ENCODE measurements around the gene IAH1. TPM values are rescaled to one million over a fixed set of nuclear protein-coding genes. Genes with fewer than 3 reads are reported as not detected.

IAH1 gene
- total RNA-seq, 2 experiments from 2014 or later, result 54.8 to 57.3 TPM

DNA sequence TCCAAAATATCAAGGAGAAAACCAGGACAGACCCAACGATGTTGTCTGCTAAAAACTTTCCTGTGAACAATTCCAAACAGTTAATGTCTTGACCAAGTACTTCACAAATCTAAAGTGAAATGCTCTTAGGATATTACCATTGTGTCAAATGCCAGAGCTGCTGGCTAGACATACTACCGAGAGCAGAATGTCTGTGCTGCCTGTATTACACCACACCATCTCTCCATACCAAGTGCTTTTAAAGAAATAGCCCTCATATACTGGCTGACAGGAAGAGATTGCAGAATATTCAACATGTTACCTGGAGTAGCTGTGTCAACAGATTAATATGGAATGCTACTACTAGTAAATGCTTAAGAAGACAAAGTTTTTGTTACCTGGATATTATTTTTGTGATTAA, 18.6 kb downstream of the IAH1 start:
- no peak for ATAC-seq (ENCODE audit: poor library complexity)
- H3K36me3 Mint-ChIP-seq (ENCODE audit: low read depth), result peaks cover 86% of the 10 kb centered on the region
- H3K9me3 ChIP-seq (ENCODE audit: control insufficient read depth in 1 of 2, insufficient read depth in 1 of 2, low read length in 2 of 2), result no peaks in the 10 kb centered on the region
- ChIA-PET CTCF (interaction anchor here (1.7 kb wide), 1 partner anchor 63 kb away, joined by 4 read pairs; the partner anchor contains the start of gene ADAM17), POLR2A (interaction anchor here (1.5 kb wide), 1 partner anchor 63 kb away, joined by 3 read pairs; the partner anchor contains the start of gene ADAM17)
- no peaks in the 10 kb centered on the region for H3K27me3 Mint-ChIP-seq
- H3K4me1 ChIP-seq (ENCODE audit: insufficient read depth, low read length), result no peaks in the 10 kb centered on the region
- H3K27me3 ChIP-seq (ENCODE audit: control insufficient read depth in 1 of 2, insufficient read depth in 2 of 2, low read length in 2 of 2), result no peaks in the 10 kb centered on the region
- no peak overlapping the region for H3K4me3 ChIP-seq (ENCODE audit: low read length)
- no peaks in the 10 kb centered on the region for H3K9me3 Mint-ChIP-seq
- peaks cover 90% of the 10 kb centered on the region for H3K36me3 ChIP-seq (ENCODE audit: insufficient read depth, low read length)
- H3K27ac ChIP-seq (ENCODE audit: low read depth in 1 of 2, low read length in 2 of 2), result no peak overlapping the region
- no peak overlapping the region for H3K4me3 Mint-ChIP-seq
- TF ChIP-seq, protein P1, sequence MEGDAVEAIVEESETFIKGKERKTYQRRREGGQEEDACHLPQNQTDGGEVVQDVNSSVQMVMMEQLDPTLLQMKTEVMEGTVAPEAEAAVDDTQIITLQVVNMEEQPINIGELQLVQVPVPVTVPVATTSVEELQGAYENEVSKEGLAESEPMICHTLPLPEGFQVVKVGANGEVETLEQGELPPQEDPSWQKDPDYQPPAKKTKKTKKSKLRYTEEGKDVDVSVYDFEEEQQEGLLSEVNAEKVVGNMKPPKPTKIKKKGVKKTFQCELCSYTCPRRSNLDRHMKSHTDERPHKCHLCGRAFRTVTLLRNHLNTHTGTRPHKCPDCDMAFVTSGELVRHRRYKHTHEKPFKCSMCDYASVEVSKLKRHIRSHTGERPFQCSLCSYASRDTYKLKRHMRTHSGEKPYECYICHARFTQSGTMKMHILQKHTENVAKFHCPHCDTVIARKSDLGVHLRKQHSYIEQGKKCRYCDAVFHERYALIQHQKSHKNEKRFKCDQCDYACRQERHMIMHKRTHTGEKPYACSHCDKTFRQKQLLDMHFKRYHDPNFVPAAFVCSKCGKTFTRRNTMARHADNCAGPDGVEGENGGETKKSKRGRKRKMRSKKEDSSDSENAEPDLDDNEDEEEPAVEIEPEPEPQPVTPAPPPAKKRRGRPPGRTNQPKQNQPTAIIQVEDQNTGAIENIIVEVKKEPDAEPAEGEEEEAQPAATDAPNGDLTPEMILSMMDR (IDR thresholded peaks at IDR 0.05), result no peak
- H3K4me1 Mint-ChIP-seq (ENCODE audit: low read depth), result no peaks in the 10 kb centered on the region
- H3K27ac Mint-ChIP-seq, result peak overlapping the region; percentile 25
- intact Hi-C loops (cut with DNase I, micrococcal nuclease), result no loop called here
- DNase-seq, result no peak

DNA sequence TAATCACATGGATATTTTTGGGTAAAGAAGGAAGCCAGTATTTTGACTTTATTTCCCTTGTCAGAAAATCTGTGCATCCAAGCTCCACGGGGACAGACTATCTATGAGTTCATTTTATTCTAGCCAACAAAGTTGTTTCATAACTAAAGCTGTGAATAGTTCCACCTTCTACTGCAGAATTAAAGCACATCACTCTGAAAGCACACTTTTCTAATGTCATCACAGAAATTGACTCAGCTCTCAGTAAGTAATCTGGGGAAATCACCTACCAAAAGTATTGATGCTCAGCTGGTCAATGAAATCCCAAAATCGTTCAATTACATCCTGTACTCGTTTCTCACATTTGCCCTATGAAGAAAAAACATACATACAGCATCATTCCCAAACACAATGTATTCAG, 19.1 kb downstream of the IAH1 start:
- no peaks in the 10 kb centered on the region for H3K9me3 Mint-ChIP-seq
- no peak overlapping the region for H3K4me3 Mint-ChIP-seq
- no peak overlapping the region for H3K4me3 ChIP-seq (ENCODE audit: low read length)
- no peaks in the 10 kb centered on the region for H3K9me3 ChIP-seq (ENCODE audit: control insufficient read depth in 1 of 2, insufficient read depth in 1 of 2, low read length in 2 of 2)
- CTCF ChIA-PET, result interaction anchor here (1.7 kb wide), 1 partner anchor 62 kb away, joined by 4 read pairs; the partner anchor contains the start of gene ADAM17
- POLR2A ChIA-PET, result interaction anchor here (1.5 kb wide), 1 partner anchor 62 kb away, joined by 3 read pairs; the partner anchor contains the start of gene ADAM17
- intact Hi-C loops (cut with DNase I, micrococcal nuclease), result no loop called here
- no peaks in the 10 kb centered on the region for H3K27me3 ChIP-seq (ENCODE audit: control insufficient read depth in 1 of 2, insufficient read depth in 2 of 2, low read length in 2 of 2)
- H3K27ac ChIP-seq (ENCODE audit: low read depth in 1 of 2, low read length in 2 of 2), result no peak overlapping the region
- no peaks in the 10 kb centered on the region for H3K4me1 Mint-ChIP-seq (ENCODE audit: low read depth)
- peak overlapping the region; percentile 25 for H3K27ac Mint-ChIP-seq
- ATAC-seq (ENCODE audit: poor library complexity) (no peak), DNase-seq (no peak)
- no peaks in the 10 kb centered on the region for H3K27me3 Mint-ChIP-seq
- peaks cover 88% of the 10 kb centered on the region for H3K36me3 ChIP-seq (ENCODE audit: insufficient read depth, low read length)
- no peaks in the 10 kb centered on the region for H3K4me1 ChIP-seq (ENCODE audit: insufficient read depth, low read length)
- H3K36me3 Mint-ChIP-seq (ENCODE audit: low read depth), result peaks cover 82% of the 10 kb centered on the region
- TF ChIP-seq, protein P1 (IDR thresholded peaks at IDR 0.05), result no peak

DNA sequence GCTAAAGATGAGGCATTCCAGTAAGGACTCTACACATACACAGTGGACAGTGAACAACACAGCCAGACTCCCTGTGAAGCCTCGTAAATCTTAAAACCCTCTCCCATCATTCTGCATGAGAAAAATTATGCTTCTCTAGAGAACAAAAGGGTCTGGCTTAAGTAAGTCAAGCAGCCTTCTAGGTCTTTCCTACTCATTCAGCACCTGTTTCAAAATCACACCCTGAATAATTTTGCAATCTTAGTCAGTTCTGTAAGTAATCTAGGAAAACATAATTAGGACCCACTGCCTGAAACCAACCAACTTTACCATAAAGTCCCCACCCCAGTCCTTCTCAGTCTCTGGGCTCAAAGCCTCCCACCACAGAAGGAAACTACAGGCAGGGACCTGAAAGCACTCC, 19.7 kb downstream of the IAH1 start:
- Mint-ChIP-seq H3K36me3 (ENCODE audit: low read depth) (peaks cover 81% of the 10 kb centered on the region), H3K27me3 (no peaks in the 10 kb centered on the region), H3K9me3 (no peaks in the 10 kb centered on the region), H3K27ac (peak overlapping the region; percentile 25), H3K4me1 (ENCODE audit: low read depth) (no peaks in the 10 kb centered on the region), H3K4me3 (no peak overlapping the region)
- intact Hi-C loops (cut with DNase I, micrococcal nuclease), result no loop called here
- DNase-seq (no peak), ATAC-seq (ENCODE audit: poor library complexity) (no peak)
- Histone ChIP-seq H3K4me1 (ENCODE audit: insufficient read depth, low read length) (no peaks in the 10 kb centered on the region), H3K4me3 (ENCODE audit: low read length) (no peak overlapping the region), H3K36me3 (ENCODE audit: insufficient read depth, low read length) (peaks cover 82% of the 10 kb centered on the region), H3K27me3 (ENCODE audit: control insufficient read depth in 1 of 2, insufficient read depth in 2 of 2, low read length in 2 of 2) (no peaks in the 10 kb centered on the region), H3K9me3 (ENCODE audit: control insufficient read depth in 1 of 2, insufficient read depth in 1 of 2, low read length in 2 of 2) (no peaks in the 10 kb centered on the region), H3K27ac (ENCODE audit: low read depth in 1 of 2, low read length in 2 of 2) (no peak overlapping the region)
- TF ChIP-seq, protein P1 (IDR thresholded peaks at IDR 0.05), result no peak
- ChIA-PET POLR2A (interaction anchor here (1.5 kb wide), 1 partner anchor 62 kb away, joined by 3 read pairs; the partner anchor contains the start of gene ADAM17), CTCF (no interaction called here)
